Measurements from ENCODE around the gene WDR54.

DNA sequence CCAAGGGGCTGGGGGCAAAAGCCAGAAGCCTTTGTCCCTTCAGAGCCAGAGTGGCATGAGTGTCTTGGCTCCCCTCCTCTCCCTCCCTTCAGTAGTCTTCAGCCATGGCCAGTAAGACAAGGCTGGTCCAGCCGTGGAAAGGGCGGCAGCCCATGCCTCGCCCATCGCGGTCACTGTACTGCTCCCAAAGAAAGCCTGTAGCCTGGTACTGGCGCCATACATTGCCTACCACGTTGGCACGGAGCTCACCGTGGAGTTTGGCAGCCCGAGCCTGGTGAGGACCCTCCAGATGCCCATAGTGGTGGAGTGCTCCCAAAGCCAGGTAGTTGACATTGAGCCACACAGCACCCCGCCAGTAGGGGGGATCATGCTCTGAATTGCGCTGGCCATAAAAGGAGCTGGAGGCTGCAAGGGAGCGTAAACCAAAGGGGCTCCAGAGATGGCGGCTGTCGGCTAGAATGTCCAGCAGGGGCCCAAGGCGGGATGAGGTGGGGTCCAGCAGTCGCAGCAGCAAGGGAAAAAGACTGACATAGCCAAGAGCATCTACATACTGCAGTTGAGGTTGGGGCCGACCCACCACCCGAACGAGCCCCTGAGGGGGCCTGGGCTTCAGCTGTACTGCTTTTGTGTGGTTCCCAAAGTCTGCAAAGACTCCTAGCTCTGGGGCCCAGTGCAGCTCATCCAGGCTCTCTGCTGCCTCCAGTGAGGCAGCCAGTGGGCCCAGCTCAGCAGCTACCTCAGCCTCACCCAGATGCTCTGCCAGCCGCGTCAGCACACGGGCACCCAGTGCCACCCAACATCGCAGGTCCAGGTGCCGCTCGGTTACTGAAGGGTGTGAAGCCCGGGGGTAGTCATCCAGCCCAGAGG, 39.9 kb downstream of the WDR54 start:
- TF ChIP-seq, protein P1, sequence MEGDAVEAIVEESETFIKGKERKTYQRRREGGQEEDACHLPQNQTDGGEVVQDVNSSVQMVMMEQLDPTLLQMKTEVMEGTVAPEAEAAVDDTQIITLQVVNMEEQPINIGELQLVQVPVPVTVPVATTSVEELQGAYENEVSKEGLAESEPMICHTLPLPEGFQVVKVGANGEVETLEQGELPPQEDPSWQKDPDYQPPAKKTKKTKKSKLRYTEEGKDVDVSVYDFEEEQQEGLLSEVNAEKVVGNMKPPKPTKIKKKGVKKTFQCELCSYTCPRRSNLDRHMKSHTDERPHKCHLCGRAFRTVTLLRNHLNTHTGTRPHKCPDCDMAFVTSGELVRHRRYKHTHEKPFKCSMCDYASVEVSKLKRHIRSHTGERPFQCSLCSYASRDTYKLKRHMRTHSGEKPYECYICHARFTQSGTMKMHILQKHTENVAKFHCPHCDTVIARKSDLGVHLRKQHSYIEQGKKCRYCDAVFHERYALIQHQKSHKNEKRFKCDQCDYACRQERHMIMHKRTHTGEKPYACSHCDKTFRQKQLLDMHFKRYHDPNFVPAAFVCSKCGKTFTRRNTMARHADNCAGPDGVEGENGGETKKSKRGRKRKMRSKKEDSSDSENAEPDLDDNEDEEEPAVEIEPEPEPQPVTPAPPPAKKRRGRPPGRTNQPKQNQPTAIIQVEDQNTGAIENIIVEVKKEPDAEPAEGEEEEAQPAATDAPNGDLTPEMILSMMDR (IDR thresholded peaks at IDR 0.05; ENCODE audit: insufficient read depth, low read length): no peak
- TF ChIP-seq, protein P2, sequence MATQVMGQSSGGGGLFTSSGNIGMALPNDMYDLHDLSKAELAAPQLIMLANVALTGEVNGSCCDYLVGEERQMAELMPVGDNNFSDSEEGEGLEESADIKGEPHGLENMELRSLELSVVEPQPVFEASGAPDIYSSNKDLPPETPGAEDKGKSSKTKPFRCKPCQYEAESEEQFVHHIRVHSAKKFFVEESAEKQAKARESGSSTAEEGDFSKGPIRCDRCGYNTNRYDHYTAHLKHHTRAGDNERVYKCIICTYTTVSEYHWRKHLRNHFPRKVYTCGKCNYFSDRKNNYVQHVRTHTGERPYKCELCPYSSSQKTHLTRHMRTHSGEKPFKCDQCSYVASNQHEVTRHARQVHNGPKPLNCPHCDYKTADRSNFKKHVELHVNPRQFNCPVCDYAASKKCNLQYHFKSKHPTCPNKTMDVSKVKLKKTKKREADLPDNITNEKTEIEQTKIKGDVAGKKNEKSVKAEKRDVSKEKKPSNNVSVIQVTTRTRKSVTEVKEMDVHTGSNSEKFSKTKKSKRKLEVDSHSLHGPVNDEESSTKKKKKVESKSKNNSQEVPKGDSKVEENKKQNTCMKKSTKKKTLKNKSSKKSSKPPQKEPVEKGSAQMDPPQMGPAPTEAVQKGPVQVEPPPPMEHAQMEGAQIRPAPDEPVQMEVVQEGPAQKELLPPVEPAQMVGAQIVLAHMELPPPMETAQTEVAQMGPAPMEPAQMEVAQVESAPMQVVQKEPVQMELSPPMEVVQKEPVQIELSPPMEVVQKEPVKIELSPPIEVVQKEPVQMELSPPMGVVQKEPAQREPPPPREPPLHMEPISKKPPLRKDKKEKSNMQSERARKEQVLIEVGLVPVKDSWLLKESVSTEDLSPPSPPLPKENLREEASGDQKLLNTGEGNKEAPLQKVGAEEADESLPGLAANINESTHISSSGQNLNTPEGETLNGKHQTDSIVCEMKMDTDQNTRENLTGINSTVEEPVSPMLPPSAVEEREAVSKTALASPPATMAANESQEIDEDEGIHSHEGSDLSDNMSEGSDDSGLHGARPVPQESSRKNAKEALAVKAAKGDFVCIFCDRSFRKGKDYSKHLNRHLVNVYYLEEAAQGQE (IDR thresholded peaks at IDR 0.05; ENCODE audit: insufficient replicate concordance, low read depth): no peak
- no peak; the same call in 1 of the 2 replicates for TF ChIP-seq POLR2AphosphoS5 (IDR thresholded peaks at IDR 0.05; ENCODE audit: low read depth)
- TF ChIP-seq GABPA (IDR thresholded peaks at IDR 0.05; ENCODE audit: low read depth): no peak
- no peak for TF ChIP-seq SPI1 (IDR thresholded peaks at IDR 0.05; ENCODE audit: borderline replicate concordance, low read depth)

All from HL-60 (cell line).